Heart left ventricle (tissue), 16 donors: ENCODE measurements around the gene RNF126. TPM values are rescaled to one million over a fixed set of nuclear protein-coding genes. Genes with fewer than 3 reads are reported as not detected.

Source experiments
- ATAC-seq, 4 donors: fragments of 200-7000 bp; cut with Tn5 transposase; one replicate each; pipeline ENCODE4 v1.9.1; 2020 to 2022; ENCODE audit warnings: moderate library complexity in 4 of 4, mild to moderate bottlenecking in 3 of 4, moderate number of reproducible peaks in 1 of 4
- DNase-seq, 5 donors: peaks; one replicate each; pipeline ENCODE4 v3.0.0-alpha.2; 2020
- H3K27ac ChIP-seq, 12 donors: fragments of 200-600 bp; sonication (generic) in 4 of 12; one replicate each; pipeline versions ENCODE4 v1.5.0 to v1.8.0; 2016 to 2022; ENCODE audit warnings: mild to moderate bottlenecking in 2 of 12
- H3K27me3 ChIP-seq, 9 donors: fragments of 200-600 bp; sonication (generic) in 2 of 9; one replicate each; pipeline versions ENCODE4 v1.5.1 to v1.8.0; 2016 to 2022; ENCODE audit warnings: mild to moderate bottlenecking in 3 of 9
- H3K36me3 ChIP-seq, 9 donors: fragments of 200-600 bp; sonication (generic) in 2 of 9; one replicate each; pipeline versions ENCODE4 v1.5.0 to v1.8.0; 2018 to 2022; ENCODE audit warnings: mild to moderate bottlenecking in 2 of 9
- H3K4me1 ChIP-seq, 12 donors: fragments of 200-600 bp; sonication (generic) in 4 of 12; one replicate each; pipeline versions ENCODE4 v1.5.0 to v1.8.0; 2016 to 2022; ENCODE audit warnings: mild to moderate bottlenecking in 3 of 12
- H3K4me3 ChIP-seq, 12 donors: fragments of 200-600 bp; sonication (generic) in 4 of 12; one replicate each; pipeline versions ENCODE4 v1.5.0 to v1.8.0; 2017 to 2022; ENCODE audit warnings: mild to moderate bottlenecking in 9 of 12, moderate library complexity in 4 of 12
- H3K9me3 ChIP-seq, 12 donors: fragments of 200-600 bp; sonication (generic) in 4 of 12; one replicate each; pipeline versions ENCODE4 v1.5.0 to v1.8.0; 2016 to 2022; ENCODE audit warnings: mild to moderate bottlenecking in 1 of 12
- POLR2A ChIP-seq, 2 donors: fragments of 450-650 bp; IDR thresholded peaks; one replicate each; pipeline ENCODE4 v1.6.1; 2017; ENCODE audit warnings: antibody characterized with exemption in 2 of 2, mild to moderate bottlenecking in 2 of 2, moderate library complexity in 2 of 2
- WGBS, 4 donors: extraction: QIAGEN DNeasy Blood & Tissue Kit in 2 of 4; methylation state at CpG; one replicate each; pipeline versions ENCODE4 v1.1.5 to v1.1.7; 2013 to 2018; 5-methylcytosine and 5-hydroxymethylcytosine counted together
- intact Hi-C, 10 donors: fragments of 100-400 bp; cut with DNase I; formaldehyde crosslinking; loops; one replicate each; pipeline versions ENCODE4 v1.11.1 to v1.14.2; 2022
- polyA plus RNA-seq, 2 donors: library from polyadenylated mRNA; stranded (reverse); fragments of 200-250 nt; gene quantifications; one replicate each; pipeline ENCODE4 v1.2.3, GENCODE V29; 2013
- total RNA-seq, 9 donors: library from RNA; depleted of rRNA in 2 of 9; stranded (reverse); fragments of >200 nt in 2 of 9; fragmentation: NEBNext Ultra II Directional in 3 of 9; extraction: Animal tissue kit (Norgen Biotek cat#: 25700) in 3 of 9; gene quantifications; one replicate each; pipeline versions ENCODE4 v1.1.0 to v1.2.4, GENCODE V29; 2016 to 2023
- TF ChIP-seq, protein P1 (sequence below), 12 donors: fragments of 200-600 bp; sonication (generic) in 4 of 12; IDR thresholded peaks; one replicate each; pipeline versions ENCODE4 v1.5.0 to v1.8.0; 2018 to 2022; ENCODE audit warnings: antibody characterized with exemption in 12 of 12, mild to moderate bottlenecking in 5 of 12
- donor health status: ischemic (EF 13 %, LVEDD 7.1; RV severe dilation, severe dysfunction).
- donor health status: healthy with polysubstance abuse.
- donor health status: DM: no; HTN: yes; CAD: no.
- donor health status: DM: no; HTN: no; CAD: no.
- donor health status: ischemic (EF 25% LVEDD 6.9; RV normal size, moderate dysfunction).
- donor health status: ischemic (EF 25% LVEDD 5.7; RV mildly dilated, moderate dysfunction).
- donor health status: healthy.
- donor health status: DM: yes; HTN: yes; CAD: no.
- donor health status: ischemic (EF 35%, LVEDD 5.7; RV mildly dilated, moderate dysfunction).
- donor health status: nonischemic (EF 11% LVEDD 7.7; RV severe dilation, severe dysfunction).
- donor health status: DM: yes; HTN: yes; CAD: no.
- donor health status: PGD.
- donor health status: ischemic (EF 29% LVEDD 5.4; RV normal size, mild dysfunction).
- donor health status: nonischemic (EF 23%, LVEDD 6.1; RV moderate dilation, normal function).

Gene RNF126
- total and polyA plus RNA-seq, 11 donors = 21.6 to 105 (median 29.4) TPM

DNA sequence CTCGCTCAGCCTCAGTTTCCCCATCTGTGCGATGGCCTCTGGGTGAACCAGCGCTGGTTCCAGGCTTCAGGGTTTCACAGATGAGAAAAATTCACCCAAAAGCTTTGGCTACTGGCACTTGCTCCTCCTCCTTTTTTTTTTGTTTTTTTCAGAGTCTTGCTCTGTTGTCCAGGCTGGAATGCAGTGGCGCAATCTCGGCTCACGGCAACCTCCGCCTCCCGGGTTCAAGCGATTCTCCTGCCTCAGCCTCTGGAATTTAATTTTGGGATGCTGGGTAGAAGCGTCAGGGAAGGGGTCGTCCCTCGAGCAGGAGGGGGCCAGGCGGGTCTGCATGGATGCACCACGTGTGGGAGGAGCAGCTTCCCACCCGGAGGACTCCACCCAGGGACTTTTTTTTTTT lies 25.2 kb upstream of the RNF126 start:
- intact Hi-C loops = no loop called here
- Histone ChIP-seq H3K36me3 (no peaks in the 10 kb centered on the region), H3K9me3 (no peaks in the 10 kb centered on the region), H3K4me3 (no peak overlapping the region), H3K4me1 (no peaks in the 10 kb centered on the region), H3K27me3 (no peaks in the 10 kb centered on the region), H3K27ac (no peak overlapping the region)
- TF ChIP-seq, protein P1, sequence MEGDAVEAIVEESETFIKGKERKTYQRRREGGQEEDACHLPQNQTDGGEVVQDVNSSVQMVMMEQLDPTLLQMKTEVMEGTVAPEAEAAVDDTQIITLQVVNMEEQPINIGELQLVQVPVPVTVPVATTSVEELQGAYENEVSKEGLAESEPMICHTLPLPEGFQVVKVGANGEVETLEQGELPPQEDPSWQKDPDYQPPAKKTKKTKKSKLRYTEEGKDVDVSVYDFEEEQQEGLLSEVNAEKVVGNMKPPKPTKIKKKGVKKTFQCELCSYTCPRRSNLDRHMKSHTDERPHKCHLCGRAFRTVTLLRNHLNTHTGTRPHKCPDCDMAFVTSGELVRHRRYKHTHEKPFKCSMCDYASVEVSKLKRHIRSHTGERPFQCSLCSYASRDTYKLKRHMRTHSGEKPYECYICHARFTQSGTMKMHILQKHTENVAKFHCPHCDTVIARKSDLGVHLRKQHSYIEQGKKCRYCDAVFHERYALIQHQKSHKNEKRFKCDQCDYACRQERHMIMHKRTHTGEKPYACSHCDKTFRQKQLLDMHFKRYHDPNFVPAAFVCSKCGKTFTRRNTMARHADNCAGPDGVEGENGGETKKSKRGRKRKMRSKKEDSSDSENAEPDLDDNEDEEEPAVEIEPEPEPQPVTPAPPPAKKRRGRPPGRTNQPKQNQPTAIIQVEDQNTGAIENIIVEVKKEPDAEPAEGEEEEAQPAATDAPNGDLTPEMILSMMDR (IDR thresholded peaks at IDR 0.05) = no peak
- TF ChIP-seq POLR2A (IDR thresholded peaks at IDR 0.05) = no peak
- WGBS, 4 donors = 60 to 73% (median 67%) methylated on average over 15 of the region's 15 CpGs
- DNase-seq (no peak), ATAC-seq (no peak)

DNA sequence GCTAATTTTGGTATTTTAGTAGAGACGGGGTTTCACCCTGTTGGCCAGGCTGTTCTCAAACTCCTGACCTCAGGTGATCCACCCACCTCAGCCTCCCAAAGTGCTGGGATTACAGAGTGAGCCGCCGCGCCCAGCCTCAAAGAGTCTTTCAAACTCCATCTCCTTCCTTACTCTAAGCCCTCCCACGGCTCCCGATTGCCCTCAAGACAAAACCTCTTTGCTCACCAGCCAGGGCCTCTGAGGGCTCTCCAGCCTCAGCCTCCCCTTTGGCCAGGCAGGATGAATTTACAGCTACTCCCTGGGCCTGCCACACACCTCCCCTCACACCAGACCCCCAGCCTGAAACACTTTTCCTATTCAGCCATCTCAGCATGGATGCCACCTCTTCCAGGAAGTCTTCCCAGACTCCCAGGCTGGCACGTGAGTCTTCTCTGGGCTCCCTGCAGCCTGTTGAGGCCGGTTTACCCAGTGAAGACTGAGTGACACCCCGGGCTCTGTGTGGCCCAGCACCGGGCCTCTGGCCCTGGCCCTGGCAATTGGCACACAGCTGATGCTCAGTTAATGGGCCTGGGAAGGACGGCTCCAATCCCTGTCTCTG lies 24.7 kb upstream of the RNF126 start:
- 87 to 92% (median 90%) methylated on average over 9 to 11 of the region's 11 CpGs for WGBS, 4 donors
- intact Hi-C loops = no loop called here
- DNase-seq (no peak), ATAC-seq (no peak)
- H3K27me3 ChIP-seq = no peaks in the 10 kb centered on the region
- H3K36me3 ChIP-seq = no peaks in the 10 kb centered on the region
- H3K9me3 ChIP-seq = no peaks in the 10 kb centered on the region
- TF ChIP-seq POLR2A (IDR thresholded peaks at IDR 0.05) = no peak
- TF ChIP-seq, protein P1 (IDR thresholded peaks at IDR 0.05) = no peak
- H3K27ac ChIP-seq = no peak overlapping the region
- no peaks in the 10 kb centered on the region for H3K4me1 ChIP-seq
- H3K4me3 ChIP-seq = no peak overlapping the region

DNA sequence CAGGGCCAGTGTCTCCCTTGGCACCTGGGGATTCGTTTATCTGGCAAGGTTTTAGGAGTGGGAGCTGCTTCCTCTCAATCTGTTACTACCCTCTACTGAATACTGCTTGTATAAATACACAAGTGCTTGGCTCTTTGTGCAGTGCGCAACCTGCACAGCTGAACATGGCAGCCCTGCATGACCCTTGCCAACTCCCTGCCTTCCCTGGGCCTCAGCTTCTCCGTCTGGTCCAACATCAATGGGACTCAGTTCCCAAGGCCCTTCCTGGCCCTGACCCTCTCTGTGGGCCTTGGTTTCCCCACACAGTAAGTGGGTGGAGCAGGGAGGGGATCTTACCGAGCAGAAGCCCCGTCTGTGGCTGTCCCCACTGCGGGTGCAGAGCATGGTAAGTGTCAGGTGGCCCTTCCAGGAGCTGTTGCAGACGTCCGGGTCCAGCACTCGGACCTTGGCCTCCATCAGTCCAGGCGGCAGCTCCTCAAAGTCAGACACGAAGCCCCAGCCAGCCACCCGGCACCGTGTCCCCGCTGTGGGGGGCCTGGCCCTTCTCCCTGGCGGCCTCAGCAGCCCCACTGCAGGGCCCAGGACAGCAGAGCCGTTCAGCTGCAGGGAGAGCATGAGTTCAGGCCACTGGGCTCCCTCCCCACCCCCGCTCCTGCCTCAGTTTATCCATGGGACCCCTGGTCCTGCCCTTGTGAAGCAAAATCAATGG lies 23.7 kb upstream of the RNF126 start:
- TF ChIP-seq, protein P1 (IDR thresholded peaks at IDR 0.05) = no peak
- no peak for TF ChIP-seq POLR2A (IDR thresholded peaks at IDR 0.05)
- 69 to 84% (median 78%) methylated on average over 9 to 17 of the region's 17 CpGs for WGBS, 4 donors

DNA sequence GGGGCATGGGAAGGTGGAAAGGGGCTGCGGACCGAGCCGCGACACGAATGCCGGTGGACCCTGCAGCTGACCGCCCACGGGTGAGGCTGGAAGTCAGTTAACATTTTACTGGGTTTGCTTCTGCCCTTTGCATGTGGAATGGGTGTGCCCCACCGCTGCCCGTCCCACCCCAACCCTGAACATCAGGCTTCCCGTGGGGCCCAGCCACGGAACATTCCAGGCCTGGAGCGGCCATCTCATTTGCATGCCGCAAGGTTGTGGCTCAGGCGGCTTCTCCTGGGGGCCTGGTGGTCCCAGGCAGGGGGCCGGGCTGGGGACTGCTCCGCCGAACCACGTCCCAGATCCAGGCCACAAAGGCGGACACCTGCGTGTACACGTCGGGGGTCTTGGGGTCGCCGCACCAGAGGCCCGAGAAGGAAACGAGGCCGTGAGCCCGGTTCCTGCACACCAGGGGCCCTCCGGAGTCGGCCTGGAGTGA lies 22.5 kb upstream of the RNF126 start:
- Histone ChIP-seq H3K27me3 (no peaks in the 10 kb centered on the region), H3K9me3 (no peaks in the 10 kb centered on the region), H3K27ac (no peak overlapping the region), H3K4me3 (no peak overlapping the region), H3K4me1 (peaks cover 0 to 8% (median 0%) of the 10 kb centered on the region in 12 donors), H3K36me3 (peaks cover 0 to 9% (median 3%) of the 10 kb centered on the region in 9 donors)
- ATAC-seq (no peak), DNase-seq (no peak)
- intact Hi-C loops = no loop called here
- 82 to 89% (median 84%) methylated on average over 22 to 31 of the region's 31 CpGs for WGBS, 4 donors
- TF ChIP-seq POLR2A (IDR thresholded peaks at IDR 0.05) = no peak
- TF ChIP-seq, protein P1 (IDR thresholded peaks at IDR 0.05) = no peak

More for the DNA sequence above, 23.7 kb upstream of the RNF126 start:
- no peaks in the 10 kb centered on the region for H3K4me1 ChIP-seq
- no peaks in the 10 kb centered on the region for H3K27me3 ChIP-seq
- H3K27ac ChIP-seq = no peak overlapping the region
- intact Hi-C loops = no loop called here
- no peak for ATAC-seq
- H3K9me3 ChIP-seq = no peaks in the 10 kb centered on the region
- no peak overlapping the region for H3K4me3 ChIP-seq
- H3K36me3 ChIP-seq = peaks cover 0 to 2% (median 0%) of the 10 kb centered on the region in 9 donors
- no peak for DNase-seq
